ENCODE measurements around the gene BABAM1.

DNA sequence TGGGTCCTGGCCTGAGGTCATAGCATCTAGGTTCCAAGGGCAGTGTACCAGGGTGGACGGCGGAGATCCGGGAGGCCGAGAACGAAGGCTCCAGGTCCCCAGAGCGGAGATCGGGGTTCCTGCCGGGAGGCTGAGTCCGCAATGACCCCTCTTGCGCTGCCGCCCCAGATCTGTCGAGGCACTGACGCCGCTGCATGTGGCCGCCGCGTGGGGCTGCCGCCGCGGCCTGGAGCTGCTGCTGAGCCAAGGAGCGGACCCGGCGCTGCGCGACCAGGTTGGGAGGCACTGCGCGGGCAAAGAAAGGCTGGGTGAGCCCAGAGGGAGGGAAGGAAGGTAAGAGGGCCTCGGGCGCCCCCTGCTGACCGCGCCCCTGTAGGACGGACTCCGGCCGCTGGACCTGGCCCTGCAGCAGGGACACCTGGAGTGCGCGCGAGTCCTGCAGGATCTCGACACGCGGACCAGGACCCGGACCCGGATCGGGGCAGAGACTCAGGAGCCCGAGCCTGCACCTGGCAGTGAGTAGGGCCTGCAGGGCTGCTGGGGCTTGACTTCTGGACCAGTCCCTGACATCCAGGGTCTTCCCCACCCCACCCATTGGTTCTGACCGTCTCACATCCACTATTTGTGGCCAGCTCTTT lies 15.4 kb downstream of the BABAM1 start:
- TF ChIP-seq, protein P1, sequence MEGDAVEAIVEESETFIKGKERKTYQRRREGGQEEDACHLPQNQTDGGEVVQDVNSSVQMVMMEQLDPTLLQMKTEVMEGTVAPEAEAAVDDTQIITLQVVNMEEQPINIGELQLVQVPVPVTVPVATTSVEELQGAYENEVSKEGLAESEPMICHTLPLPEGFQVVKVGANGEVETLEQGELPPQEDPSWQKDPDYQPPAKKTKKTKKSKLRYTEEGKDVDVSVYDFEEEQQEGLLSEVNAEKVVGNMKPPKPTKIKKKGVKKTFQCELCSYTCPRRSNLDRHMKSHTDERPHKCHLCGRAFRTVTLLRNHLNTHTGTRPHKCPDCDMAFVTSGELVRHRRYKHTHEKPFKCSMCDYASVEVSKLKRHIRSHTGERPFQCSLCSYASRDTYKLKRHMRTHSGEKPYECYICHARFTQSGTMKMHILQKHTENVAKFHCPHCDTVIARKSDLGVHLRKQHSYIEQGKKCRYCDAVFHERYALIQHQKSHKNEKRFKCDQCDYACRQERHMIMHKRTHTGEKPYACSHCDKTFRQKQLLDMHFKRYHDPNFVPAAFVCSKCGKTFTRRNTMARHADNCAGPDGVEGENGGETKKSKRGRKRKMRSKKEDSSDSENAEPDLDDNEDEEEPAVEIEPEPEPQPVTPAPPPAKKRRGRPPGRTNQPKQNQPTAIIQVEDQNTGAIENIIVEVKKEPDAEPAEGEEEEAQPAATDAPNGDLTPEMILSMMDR (optimal IDR thresholded peaks at IDR 0.05 in 1 of 3, IDR thresholded peaks at IDR 0.05 in 1 of 3, conservative IDR thresholded peaks at IDR 0.05 in 1 of 3; ENCODE audit: extremely low read depth in 1 of 3, insufficient read depth in 2 of 3, low read length in 3 of 3), result peak; percentile 74 to 97 (median 97)
- peak; percentile 41 for TF ChIP-seq EZH2 (IDR thresholded peaks at IDR 0.05; ENCODE audit: low read length)

All from keratinocyte (primary cell).